ENCODE data around the gene WNT8A.
A peak's percentile ranks its signal among the peaks of the same experiment; 100 is the strongest.
"Not testable (repeated sequence)": the region's sequence is repeated elsewhere in the genome, so short reads cannot be mapped to it uniquely, and the experiment has no call there.

Gene WNT8A

GRCh38 chr5:138083702-138084101, at the start of gene WNT8A:
WNT8A (plus strand) TSS chr5:138084033; CDS start chr5:138084128, 95 bp downstream.
- no peak for DNase-seq

- DNase-seq: peak; percentile 88
Observed at GRCh38 chr5:138035605-138036537, 48.0 kb upstream of the WNT8A start.

- peak; percentile 4 for DNase-seq
Observed at GRCh38 chr5:138037271-138037670, 46.6 kb upstream of the WNT8A start.

- DNase-seq: no peak
Observed at GRCh38 chr5:138037907-138038633, 45.8 kb upstream of the WNT8A start.

- DNase-seq: no peak
Observed at GRCh38 chr5:138038826-138039225, 45.0 kb upstream of the WNT8A start.

- not testable (repeated sequence) for DNase-seq
Observed at GRCh38 chr5:138045283-138045682, 38.5 kb upstream of the WNT8A start.

- DNase-seq: no peak
Observed at GRCh38 chr5:138051441-138052296, 32.2 kb upstream of the WNT8A start.

- not testable (repeated sequence) for DNase-seq
Observed at GRCh38 chr5:138052718-138053117, 31.1 kb upstream of the WNT8A start.

GRCh38 chr5:138053554-138053953, 30.3 kb upstream of the WNT8A start:
- no peak for DNase-seq

GRCh38 chr5:138054206-138054605, 29.6 kb upstream of the WNT8A start:
- DNase-seq: no peak

GRCh38 chr5:138054847-138055558, 28.8 kb upstream of the WNT8A start:
- peak; percentile 56 for DNase-seq

- DNase-seq: no peak
Observed at GRCh38 chr5:138064526-138064925, 19.3 kb upstream of the WNT8A start.

- no peak for DNase-seq
Observed at GRCh38 chr5:138065102-138065501, 18.7 kb upstream of the WNT8A start.

GRCh38 chr5:138067945-138068344, 15.9 kb upstream of the WNT8A start:
- no peak for DNase-seq

- no peak for DNase-seq
Observed at GRCh38 chr5:138068742-138069600, 14.9 kb upstream of the WNT8A start.

GRCh38 chr5:138070026-138070425, 13.8 kb upstream of the WNT8A start:
- DNase-seq: not testable (repeated sequence)

- peak; percentile 50 for DNase-seq
Observed at GRCh38 chr5:138077064-138077696, 6.7 kb upstream of the WNT8A start.

GRCh38 chr5:138078006-138078643, 5.7 kb upstream of the WNT8A start:
- DNase-seq: no peak

GRCh38 chr5:138082033-138082432, 1.8 kb upstream of the WNT8A start:
- DNase-seq: no peak

- DNase-seq: no peak
Observed at GRCh38 chr5:138091685-138092084, 7.9 kb downstream of the WNT8A start.
